Activated T-cell treated with anti-CD3 and anti-CD28 coated beads, Interleukin-2, amount 50 U/mL, for 48 hours (primary cell): ENCODE measurements around the gene OR52A5.

ENCODE experiments used
- DNase-seq, 2 experiments: peaks; one replicate each; pipeline ENCODE4 v3.0.0-alpha.2; 2020

Gene OR52A5

GRCh38 chr11:5107285-5107684, 30.9 kb downstream of the OR52A5 start:
- DNase-seq: no peak

DNA sequence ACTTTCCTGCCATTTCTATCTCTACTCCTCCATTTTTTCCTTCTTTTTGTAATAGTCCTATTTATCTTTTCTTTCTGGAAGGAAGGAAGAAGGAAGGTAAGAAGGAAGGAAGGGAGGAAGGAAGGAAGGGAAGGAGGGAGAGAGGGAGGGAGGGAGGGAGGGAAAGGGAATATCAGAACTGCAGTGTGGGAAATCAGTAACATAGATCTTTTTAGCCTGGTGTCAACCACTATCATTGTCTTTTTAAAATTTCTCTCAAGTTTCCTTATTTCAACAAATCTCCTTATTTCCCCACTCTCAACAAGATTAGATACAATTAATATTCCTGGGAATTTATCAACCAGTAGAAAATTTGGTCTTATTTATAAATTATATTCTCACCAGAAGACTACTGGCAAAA, 35.1 kb downstream of the OR52A5 start:
- no peak for DNase-seq

GRCh38 chr11:5102246-5102645, 35.9 kb downstream of the OR52A5 start:
- DNase-seq: no peak

- DNase-seq: no peak
These were observed 42.1 kb downstream of the OR52A5 start for GRCh38 chr11:5096011-5096410.

DNA sequence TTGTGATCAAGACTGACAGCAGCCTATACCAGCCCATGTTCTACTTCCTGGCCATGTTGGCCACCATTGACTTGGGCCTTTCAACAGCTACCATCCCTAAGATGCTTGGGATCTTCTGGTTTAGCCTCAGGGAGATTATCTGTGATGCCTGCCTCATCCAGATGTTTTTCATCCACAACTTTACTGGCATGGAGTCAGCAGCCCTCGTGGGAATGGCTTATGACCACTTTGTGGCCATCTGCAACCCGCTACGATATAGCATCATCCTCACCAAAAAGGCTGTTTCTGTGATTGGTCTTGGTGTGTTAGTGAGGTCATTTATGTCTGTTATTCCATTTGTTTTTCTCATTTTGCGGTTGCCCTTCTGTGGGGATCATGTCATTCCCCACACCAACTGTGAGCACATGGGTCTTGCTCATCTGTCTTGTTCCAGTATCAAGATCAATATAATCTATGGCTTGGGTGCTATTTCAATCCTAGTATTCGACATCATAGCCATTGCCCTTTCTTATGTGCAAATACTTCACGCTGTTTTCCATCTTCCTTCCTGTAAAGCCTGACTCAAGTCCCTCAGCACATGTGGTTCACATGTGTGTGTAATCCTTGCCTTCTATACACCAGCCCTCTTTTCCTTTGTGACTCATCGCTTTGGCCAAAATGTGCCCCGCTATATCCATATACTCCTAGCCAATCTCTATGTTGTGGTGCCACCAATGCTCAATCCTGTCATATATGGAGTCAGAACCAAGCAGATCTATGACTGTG, 45.2 kb downstream of the OR52A5 start:
- DNase-seq: no peak

DNA sequence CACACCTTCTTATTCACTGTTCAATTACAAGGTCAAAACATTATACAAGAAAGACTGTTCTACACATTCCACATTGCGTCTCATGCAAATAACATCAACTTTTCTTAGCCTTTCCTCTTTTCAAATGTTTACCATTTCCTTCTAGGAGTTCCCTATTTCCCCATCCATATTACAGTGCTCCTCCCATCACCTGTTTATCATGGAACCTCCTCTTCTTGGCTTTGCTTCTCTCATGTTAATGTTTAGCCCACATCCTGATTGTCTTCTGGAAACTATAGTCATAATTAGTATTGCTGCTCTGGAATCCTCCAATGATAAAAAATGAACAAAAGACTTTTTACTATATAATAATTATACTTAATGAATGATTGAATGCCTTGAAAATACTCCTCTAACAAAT, 47.5 kb downstream of the OR52A5 start:
- DNase-seq: no peak

DNA sequence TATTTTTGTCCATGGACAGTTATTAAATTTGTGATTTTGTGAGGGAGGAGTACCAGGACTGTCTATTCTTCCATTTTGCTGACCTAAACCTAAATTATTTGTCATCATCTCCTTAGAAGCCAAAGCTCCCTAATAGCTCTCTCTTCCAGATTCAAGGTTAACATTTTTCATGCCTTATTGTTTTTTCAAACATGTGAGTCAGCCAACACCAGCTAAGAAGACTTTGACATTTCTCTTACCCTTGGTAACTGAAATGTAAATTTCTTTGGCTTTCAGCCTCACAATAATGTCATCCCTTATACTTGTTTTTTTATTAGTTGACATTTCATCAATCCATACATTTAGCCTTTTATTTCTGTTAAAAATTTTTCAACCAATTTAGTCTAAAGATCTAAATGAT, 49.6 kb downstream of the OR52A5 start:
- no peak for DNase-seq

GRCh38 chr11:5083602-5084001, 54.6 kb downstream of the OR52A5 start:
- DNase-seq: no peak

- DNase-seq: no peak
These were observed 56.8 kb downstream of the OR52A5 start for GRCh38 chr11:5081405-5081804.
